Left forelimb (tissue), 1 donor: ENCODE data around the gene WDR90.
"Not testable (repeated sequence)": the region's sequence is repeated elsewhere in the genome, so short reads cannot be mapped to it uniquely, and the experiment has no call there.

ENCODE experiments used
- DNase-seq: peaks from one replicate; pipeline ENCODE4 v3.0.0-alpha.2; 2018; ENCODE audit warnings: low spot score

WDR90 gene

DNA sequence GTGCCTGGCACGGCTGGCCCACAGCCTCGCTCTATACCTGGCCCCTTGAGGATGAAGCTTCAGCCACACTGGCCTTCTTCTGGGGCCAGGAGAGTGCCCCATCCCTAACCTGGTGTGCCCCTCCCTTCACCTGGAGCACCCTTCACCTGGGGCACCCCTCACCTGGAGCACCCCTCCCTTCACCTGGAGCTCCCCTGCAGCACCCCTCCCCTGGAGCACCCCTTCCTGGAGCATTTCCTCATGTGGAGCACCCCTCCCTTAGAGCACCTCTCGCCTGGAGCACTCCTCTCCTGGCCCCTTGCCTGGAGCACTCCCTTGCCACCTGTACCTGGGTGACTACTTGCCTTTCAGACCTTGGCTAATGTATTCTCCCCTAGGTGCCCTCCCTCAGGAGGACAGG, 58.9 kb downstream of the WDR90 start:
- no peak for DNase-seq

- DNase-seq, result no peak
Observed at GRCh38 chr16:708959-709358, 59.8 kb downstream of the WDR90 start.

DNA sequence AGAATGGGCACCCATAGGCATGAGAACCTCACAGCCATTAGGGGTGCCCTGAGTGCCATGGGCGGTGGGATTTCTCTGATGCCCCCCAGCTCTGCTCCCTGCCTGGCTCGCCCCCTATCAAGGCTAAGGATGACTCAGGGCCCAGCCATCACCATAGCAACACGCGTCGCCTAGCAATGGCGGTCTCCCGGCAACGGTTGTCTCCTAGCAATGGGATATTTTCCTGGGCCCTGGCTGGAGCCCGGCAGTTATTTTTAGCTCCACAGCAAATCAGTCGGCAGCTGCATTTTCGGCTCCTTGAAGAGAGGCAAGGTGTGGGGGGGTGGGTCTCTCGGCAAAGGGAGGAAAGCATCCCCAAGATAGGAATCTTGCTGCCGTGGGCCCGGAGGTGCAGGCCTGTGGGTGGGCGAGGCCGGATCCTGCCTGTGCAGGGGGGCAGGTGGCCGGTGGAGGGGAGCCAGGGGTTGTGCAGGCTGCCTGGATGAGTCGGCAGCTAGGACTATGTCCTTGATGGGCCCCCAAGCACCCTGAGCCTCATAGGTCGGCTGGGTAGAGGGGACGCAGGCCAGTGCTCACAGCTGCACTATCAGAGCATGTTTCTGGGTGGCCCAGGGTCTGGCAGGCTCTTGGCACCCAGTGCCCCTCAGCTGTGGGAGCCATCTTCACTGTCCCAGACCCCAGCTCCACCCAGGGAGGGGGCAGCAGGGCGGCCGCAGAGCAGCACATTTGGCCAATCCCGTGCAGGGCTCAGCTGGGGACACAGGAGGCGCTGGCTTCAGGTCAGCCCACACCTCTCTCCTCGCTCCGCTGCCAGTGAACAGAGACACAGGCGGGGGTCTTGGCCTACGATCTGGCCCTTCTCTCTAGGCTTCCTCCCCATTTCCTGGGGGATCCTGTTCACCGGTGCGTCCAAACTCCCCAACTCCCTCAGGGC, 60.7 kb downstream of the WDR90 start:
- DNase-seq, result no peak

DNA sequence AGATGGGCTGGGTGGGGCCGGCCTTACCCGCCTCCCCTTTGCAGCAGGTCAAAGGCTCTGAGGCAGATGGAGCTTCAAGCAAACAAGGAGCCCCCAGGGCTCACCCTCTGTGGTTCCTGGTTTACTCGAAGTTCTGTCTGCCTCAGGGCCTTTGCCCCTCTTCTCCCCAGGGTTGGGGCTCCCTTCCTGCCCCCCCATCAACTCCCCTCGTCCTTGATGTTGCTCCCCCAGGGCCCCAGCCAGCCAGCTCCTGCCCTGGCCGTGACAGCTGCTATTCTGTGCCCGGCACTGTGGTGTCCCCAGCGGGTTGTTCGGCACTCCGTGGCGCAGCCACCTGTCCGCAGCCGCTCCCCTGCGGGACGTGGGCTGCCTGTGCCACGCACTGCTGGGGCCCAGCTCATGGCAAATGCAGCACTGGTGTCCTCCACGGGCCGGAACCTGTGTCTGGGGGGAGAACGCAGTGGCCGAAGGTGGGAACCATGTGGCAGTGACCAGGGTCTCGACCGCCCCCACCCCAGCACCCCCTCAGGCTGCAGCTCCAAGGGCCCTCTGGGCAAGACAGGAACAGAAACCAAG, 61.4 kb downstream of the WDR90 start:
- DNase-seq, result no peak

DNA sequence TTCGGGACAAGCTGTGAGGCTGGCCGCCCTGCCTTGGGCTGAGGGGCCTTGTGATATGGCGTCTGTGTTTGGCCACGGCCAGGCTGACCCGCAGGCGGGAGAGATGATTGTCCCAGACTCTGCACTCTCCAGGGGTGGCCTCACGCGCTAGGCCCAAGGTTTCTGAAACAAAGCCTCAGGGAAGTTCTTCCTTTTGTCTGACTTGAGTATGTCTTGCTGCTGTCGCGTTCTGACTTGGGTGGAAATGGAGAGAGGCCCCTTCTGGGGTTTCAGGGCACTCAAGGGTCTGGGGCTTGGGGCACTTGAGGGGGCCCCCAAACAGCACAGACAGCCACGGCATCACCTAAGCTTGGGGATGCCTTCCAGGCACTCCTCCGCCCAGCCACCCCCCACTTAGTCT, 61.9 kb downstream of the WDR90 start:
- no peak for DNase-seq

- peak; percentile 85 for DNase-seq
Observed at GRCh38 chr16:711548-712320, 62.6 kb downstream of the WDR90 start.

- DNase-seq, result not testable (repeated sequence)
Observed at GRCh38 chr16:712740-713250, 63.6 kb downstream of the WDR90 start.

GRCh38 chr16:714079-714478, 64.9 kb downstream of the WDR90 start:
- no peak for DNase-seq

DNA sequence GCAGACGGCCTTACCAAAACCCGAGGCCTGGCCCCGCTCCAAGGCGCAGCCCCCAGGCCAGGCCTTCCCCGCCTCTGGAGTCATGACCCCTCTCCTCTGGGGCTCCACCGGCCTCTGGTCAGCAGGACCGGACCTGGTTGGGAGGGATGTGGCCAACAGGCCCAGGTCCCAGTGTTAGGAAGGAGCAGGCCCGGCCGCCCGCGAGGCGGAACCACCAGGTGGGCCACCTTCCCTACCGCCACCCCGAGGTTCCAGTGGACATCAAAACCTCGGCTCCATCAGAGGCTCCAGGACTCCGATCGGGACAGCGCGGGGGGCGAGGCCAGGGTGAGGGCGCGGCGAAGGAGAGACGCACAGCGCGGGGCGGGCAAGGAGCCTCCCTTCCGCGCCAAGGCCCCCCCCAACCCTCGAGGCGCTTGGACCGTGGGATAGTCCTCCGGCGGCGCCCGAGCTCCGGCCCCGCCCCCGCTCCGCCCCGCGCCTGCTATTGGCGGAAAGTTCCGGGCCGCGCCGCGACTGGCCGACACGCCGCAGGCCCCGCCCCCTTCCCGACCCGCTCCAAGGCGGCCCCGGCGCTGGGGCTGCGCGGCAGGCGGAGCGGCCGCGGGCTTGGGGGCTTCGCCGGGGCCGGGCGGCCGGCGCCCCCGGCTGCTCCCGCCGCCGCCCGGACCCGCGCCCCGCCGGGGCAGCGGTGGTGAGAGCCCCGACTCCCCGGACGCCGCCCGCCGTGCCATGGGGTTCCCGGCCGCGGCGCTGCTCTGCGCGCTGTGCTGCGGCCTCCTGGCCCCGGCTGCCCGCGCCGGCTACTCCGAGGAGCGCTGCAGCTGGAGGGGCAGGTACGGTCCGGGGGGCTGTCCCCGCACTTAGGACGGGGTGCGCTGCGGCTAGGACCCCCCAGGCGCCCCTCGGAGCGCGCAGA, 65.7 kb downstream of the WDR90 start, which contains the start of gene METRN:
TSS of gene METRN (plus strand) at position 561 of the 919 bp plus-strand sequence. CDS start at position 733, 172 bp downstream.
- DNase-seq, result peak; percentile 92

DNA sequence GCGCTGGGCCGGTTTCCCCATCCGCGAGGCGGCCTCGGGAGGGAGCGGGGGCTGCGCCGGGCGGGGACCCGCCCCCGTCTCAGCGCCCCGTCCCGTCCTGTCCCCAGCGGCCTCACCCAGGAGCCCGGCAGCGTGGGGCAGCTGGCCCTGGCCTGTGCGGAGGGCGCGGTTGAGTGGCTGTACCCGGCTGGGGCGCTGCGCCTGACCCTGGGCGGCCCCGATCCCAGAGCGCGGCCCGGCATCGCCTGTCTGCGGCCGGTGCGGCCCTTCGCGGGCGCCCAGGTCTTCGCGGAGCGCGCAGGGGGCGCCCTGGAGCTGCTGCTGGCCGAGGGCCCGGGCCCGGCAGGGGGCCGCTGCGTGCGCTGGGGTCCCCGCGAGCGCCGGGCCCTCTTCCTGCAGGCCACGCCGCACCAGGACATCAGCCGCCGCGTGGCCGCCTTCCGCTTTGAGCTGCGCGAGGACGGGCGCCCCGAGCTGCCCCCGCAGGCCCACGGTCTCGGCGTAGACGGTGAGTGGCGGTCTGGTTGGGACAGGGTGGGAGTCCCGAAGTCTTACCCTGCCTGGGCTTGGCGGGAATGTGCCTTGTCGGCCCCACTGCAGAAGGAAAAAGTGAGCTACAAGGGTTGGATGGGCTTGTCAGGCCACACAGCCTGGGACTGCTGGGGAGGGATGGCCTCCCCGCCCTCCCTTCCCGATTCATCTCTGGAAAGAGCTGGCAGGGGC, 66.5 kb downstream of the WDR90 start:
- no peak for DNase-seq

GRCh38 chr16:716200-716568, 67.0 kb downstream of the WDR90 start:
- DNase-seq, result no peak

- DNase-seq, result no peak
Observed at GRCh38 chr16:716768-717325, 67.7 kb downstream of the WDR90 start.
